BLaER1 (cell line): ENCODE measurements around the gene TCERG1L.

ENCODE experiments used
- H3K27ac ChIP-seq: shearing (Covaris generic); formaldehyde crosslinking; 2 replicates; pipeline ENCODE4 v1.8.1; 2022
- H3K27me3 ChIP-seq: shearing (Covaris generic); formaldehyde crosslinking; 2 replicates; pipeline ENCODE4 v1.8.1; 2022
- H3K36me3 ChIP-seq: shearing (Covaris generic); formaldehyde crosslinking; 2 replicates; pipeline ENCODE4 v1.8.1; 2022
- H3K4me1 ChIP-seq: shearing (Covaris generic); formaldehyde crosslinking; 2 replicates; pipeline ENCODE4 v1.8.1; 2022
- H3K4me2 ChIP-seq: shearing (Covaris generic); formaldehyde crosslinking; 2 replicates; pipeline ENCODE4 v1.8.1; 2022
- H3K4me3 ChIP-seq: shearing (Covaris generic); formaldehyde crosslinking; 2 replicates; pipeline ENCODE4 v1.8.1; 2022
- H3K9ac ChIP-seq: shearing (Covaris generic); formaldehyde crosslinking; 2 replicates; pipeline ENCODE4 v1.8.1; 2022
- H3K9me3 ChIP-seq: shearing (Covaris generic); formaldehyde crosslinking; 2 replicates; pipeline ENCODE4 v1.8.1; 2022
- H4K20me1 ChIP-seq: shearing (Covaris generic); formaldehyde crosslinking; 2 replicates; pipeline ENCODE4 v1.8.1; 2022
- Cebpa-rat ChIP-seq: shearing (Covaris generic); IDR thresholded peaks from 2 replicates; pipeline ENCODE4 v1.8.1; 2022

The TCERG1L gene

GRCh38 chr10:131201741-131202515 is 109.6 kb downstream of the TCERG1L start:
- no peaks in the 10 kb centered on the region for H3K9me3 ChIP-seq
- peak overlapping the region; percentile 92 for H3K27ac ChIP-seq
- no peak for TF ChIP-seq Cebpa-rat
- peak overlapping the region; percentile 77 for H3K4me2 ChIP-seq
- H3K4me1 ChIP-seq: peaks cover 95% of the 10 kb centered on the region
- no peaks in the 10 kb centered on the region for H3K27me3 ChIP-seq
- peak overlapping the region; percentile 72 for H3K9ac ChIP-seq
- H4K20me1 ChIP-seq: no peaks in the 10 kb centered on the region
- H3K4me3 ChIP-seq: peak overlapping the region; percentile 33; the same call in 1 of the 2 replicates
- H3K36me3 ChIP-seq: peaks cover 32% of the 10 kb centered on the region

DNA sequence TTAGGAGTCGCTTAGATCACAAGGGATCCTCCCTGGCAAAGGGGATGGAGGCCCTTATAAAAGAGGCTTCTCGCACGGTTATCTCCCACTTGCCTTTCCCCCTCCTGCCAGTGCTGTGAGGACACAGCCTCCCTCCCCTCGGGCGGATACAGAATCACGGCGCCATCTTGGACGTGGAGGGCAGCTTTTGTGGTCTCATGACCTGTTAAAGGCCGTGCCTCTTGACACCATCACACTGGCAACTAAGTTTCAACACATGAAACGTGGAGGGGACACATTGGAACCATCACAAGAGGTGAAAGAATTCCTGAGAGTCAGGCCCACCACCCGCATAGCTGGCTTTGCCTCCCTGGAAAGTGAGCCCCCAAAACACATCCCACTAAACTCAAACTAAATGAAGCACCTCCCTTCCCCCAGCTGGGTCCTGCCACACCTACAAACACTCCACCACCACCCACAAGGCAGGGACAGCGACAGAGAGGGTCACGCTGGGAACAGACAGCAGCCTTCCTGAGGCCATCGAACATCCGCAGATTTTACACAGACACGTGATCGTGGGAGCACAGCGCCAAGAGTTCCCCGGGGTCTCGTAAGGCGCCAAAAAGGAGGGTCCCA is 110.6 kb downstream of the TCERG1L start:
- H3K9me3 ChIP-seq: no peaks in the 10 kb centered on the region
- H3K27me3 ChIP-seq: no peaks in the 10 kb centered on the region
- peaks cover 31% of the 10 kb centered on the region for H3K36me3 ChIP-seq
- H4K20me1 ChIP-seq: no peaks in the 10 kb centered on the region
- no peak overlapping the region for H3K4me3 ChIP-seq
- peaks cover 95% of the 10 kb centered on the region for H3K4me1 ChIP-seq
- H3K27ac ChIP-seq: peak overlapping the region; percentile 92
- TF ChIP-seq Cebpa-rat: no peak
- H3K4me2 ChIP-seq: peak overlapping the region; percentile 77
- H3K9ac ChIP-seq: no peak overlapping the region

DNA sequence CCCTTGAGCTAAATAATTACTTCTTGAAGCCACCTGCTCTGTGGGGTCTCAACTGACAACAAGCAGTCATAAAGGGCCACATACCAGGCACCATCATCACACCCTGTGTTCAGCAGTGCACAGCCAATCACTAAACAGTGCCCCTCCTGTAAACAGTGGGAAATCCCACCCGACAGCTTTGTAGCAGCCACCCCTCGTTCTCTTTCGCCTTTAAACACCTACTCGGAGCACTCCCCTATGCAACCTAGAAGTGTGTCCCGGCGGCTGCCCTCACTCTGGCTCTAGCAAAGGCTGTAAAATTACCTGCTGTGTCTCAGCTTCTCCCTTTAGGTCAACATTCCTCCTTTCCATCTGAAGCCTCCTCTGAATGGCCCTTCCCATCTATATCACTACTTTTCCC is 111.9 kb downstream of the TCERG1L start:
- Histone ChIP-seq H3K4me2 (peak overlapping the region; percentile 77), H3K9me3 (no peaks in the 10 kb centered on the region), H4K20me1 (no peaks in the 10 kb centered on the region), H3K4me3 (no peak overlapping the region), H3K27me3 (no peaks in the 10 kb centered on the region), H3K36me3 (peaks cover 25% of the 10 kb centered on the region), H3K4me1 (peaks cover 94% of the 10 kb centered on the region), H3K27ac (peak overlapping the region; percentile 92), H3K9ac (peak overlapping the region; percentile 27; the same call in 1 of the 2 replicates)
- TF ChIP-seq Cebpa-rat: no peak

DNA sequence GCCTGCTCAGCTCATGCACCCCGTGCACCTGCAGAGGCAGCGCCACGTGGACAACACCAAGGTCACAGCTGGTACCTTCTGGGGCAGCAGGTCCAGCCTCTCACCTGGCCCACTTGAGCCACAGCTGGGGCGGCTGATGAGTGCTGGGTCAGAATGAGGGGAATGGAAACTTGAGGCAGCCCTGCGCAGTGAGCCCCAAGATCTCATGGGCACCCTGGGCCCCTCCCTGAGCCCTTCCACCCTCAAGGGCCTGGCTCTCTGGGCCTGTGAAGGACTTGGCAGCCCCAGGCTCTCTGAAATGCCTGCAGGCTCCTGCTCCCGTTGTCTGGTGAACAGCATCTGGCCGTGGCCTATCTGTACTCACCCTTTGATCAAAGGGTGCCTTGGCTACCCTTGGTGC is 112.7 kb downstream of the TCERG1L start:
- Histone ChIP-seq H3K9me3 (peaks cover 5% of the 10 kb centered on the region), H3K27ac (peak overlapping the region; percentile 92), H3K4me1 (peaks cover 86% of the 10 kb centered on the region), H3K4me3 (no peak overlapping the region), H4K20me1 (no peaks in the 10 kb centered on the region), H3K27me3 (no peaks in the 10 kb centered on the region), H3K9ac (peak overlapping the region; percentile 27; the same call in 1 of the 2 replicates), H3K4me2 (peak overlapping the region; percentile 77), H3K36me3 (peaks cover 26% of the 10 kb centered on the region)
- no peak for TF ChIP-seq Cebpa-rat

DNA sequence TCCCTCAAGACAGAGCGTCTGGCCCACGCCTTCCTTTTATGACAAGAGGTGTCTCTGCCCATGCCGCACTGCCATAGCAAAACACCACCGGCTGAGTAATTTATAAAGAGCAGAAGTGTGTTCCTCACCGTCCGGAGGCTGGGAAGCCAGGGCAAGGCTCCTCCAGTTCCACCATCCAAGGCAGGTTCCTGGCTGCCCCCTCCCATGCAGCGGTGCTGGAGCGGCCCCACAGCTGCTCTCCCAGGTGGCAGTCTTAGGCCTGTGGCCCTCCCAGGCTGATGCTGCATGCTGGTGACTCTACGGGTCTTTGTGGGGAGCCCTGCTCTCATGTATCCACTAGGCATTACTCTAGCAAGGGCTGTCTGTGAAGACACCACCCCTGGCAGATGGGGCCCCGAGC is 113.1 kb downstream of the TCERG1L start:
- H4K20me1 ChIP-seq: no peaks in the 10 kb centered on the region

DNA sequence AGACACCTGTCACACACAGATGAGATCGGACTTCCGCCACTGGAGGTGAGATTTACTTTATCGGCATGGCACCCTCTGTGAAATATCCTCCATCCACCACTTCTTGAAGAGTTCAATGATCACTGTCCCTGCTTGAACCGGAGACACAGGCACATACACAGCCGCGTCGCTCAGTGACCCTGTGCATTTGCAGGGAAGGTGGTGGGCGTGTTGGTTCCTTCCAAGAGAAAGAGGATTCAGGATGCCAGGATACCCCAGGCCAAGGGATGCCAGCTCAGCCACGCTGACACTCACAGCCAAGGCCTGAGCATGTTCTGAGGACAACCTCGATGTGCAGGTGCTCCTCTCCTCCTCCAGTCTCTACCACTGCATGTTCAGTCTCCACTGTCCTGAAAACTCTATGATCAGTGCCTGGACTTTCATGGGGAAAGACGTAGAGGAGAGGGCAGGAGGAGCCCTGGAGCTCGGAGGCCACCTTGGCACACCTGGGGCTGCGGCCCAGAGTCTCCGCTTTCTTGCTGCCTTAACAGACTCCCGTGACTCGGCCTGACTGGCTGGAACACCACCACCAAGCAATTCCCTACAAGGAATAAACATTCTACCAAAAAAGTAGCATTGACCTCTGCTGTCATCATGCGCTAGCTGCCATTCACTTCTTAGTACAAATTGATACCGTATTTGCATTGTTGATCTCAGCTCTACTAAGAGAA is 115.2 kb downstream of the TCERG1L start:
- Histone ChIP-seq H3K4me3 (no peak overlapping the region), H3K36me3 (peaks cover 32% of the 10 kb centered on the region), H3K4me1 (peaks cover 66% of the 10 kb centered on the region), H3K27me3 (no peaks in the 10 kb centered on the region), H3K27ac (peak overlapping the region; percentile 58), H3K4me2 (peak overlapping the region; percentile 5; the same call in 1 of the 2 replicates), H3K9ac (no peak overlapping the region; the same call in 1 of the 2 replicates), H4K20me1 (no peaks in the 10 kb centered on the region), H3K9me3 (peaks cover 29% of the 10 kb centered on the region)
- no peak for TF ChIP-seq Cebpa-rat

More for the DNA sequence above, 113.1 kb downstream of the TCERG1L start:
- Histone ChIP-seq H3K36me3 (peaks cover 27% of the 10 kb centered on the region), H3K9ac (no peak overlapping the region), H3K9me3 (peaks cover 9% of the 10 kb centered on the region), H3K4me2 (peak overlapping the region; percentile 77), H3K4me3 (no peak overlapping the region), H3K4me1 (peaks cover 83% of the 10 kb centered on the region), H3K27me3 (no peaks in the 10 kb centered on the region), H3K27ac (peak overlapping the region; percentile 92)
- TF ChIP-seq Cebpa-rat: no peak

GRCh38 chr10:131195558-131196159 is 115.9 kb downstream of the TCERG1L start:
- Histone ChIP-seq H3K9me3 (peaks cover 32% of the 10 kb centered on the region), H4K20me1 (no peaks in the 10 kb centered on the region)
- no peak for TF ChIP-seq Cebpa-rat

GRCh38 chr10:131195116-131195515 is 116.4 kb downstream of the TCERG1L start:
- no peaks in the 10 kb centered on the region for H3K27me3 ChIP-seq
- H3K36me3 ChIP-seq: peaks cover 32% of the 10 kb centered on the region
- peak overlapping the region; percentile 27 for H3K4me2 ChIP-seq
- TF ChIP-seq Cebpa-rat: no peak
- no peaks in the 10 kb centered on the region for H4K20me1 ChIP-seq
- no peak overlapping the region for H3K9ac ChIP-seq
- H3K4me1 ChIP-seq: peaks cover 65% of the 10 kb centered on the region
- peaks cover 32% of the 10 kb centered on the region for H3K9me3 ChIP-seq
- peak overlapping the region; percentile 58; the same call in 1 of the 2 replicates for H3K27ac ChIP-seq
- no peak overlapping the region for H3K4me3 ChIP-seq

More at GRCh38 chr10:131195558-131196159, 115.9 kb downstream of the TCERG1L start:
- Histone ChIP-seq H3K4me3 (no peak overlapping the region), H3K36me3 (peaks cover 32% of the 10 kb centered on the region), H3K4me2 (peak overlapping the region; percentile 27), H3K4me1 (peaks cover 65% of the 10 kb centered on the region), H3K27ac (peak overlapping the region; percentile 58), H3K9ac (no peak overlapping the region), H3K27me3 (no peaks in the 10 kb centered on the region)

DNA sequence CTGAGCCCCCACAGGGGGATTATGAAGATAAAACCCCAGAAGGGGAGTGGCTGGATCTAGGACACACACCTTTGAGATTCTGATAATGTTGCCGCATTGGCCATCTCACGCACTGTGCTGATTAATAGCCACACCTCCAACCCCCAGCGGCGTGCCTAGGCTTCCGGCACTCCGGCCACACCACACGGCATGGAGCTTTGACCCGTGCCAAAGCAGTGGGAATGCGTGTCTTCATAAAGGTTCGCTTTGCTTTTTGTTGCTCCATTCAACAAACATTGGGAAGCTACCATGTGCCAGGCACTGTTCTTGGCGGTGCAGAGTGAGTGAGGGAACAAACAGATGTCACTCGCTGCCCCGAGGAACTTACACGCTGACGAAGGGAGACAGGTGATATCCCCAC is 117.6 kb downstream of the TCERG1L start:
- Histone ChIP-seq H3K27me3 (no peaks in the 10 kb centered on the region), H3K36me3 (peaks cover 32% of the 10 kb centered on the region), H3K4me1 (peaks cover 57% of the 10 kb centered on the region), H3K9me3 (peaks cover 35% of the 10 kb centered on the region), H3K27ac (no peak overlapping the region), H3K4me2 (no peak overlapping the region), H3K9ac (no peak overlapping the region), H4K20me1 (no peaks in the 10 kb centered on the region), H3K4me3 (no peak overlapping the region)
- TF ChIP-seq Cebpa-rat: no peak
